HG02938 (cell line): Measurements from ENCODE around the gene FANCB.

ENCODE experiments used
- ATAC-seq: cut with Tn5 transposase; IDR thresholded peaks from one replicate; pipeline ENCODE4 v1.9.1; 2021; ENCODE audit warnings: mild to moderate bottlenecking, moderate library complexity; ENCODE audit not compliant: unreplicated experiment

The FANCB gene

GRCh38 chrX:14843666-14844065, 29.2 kb downstream of the FANCB start:
- no peak for ATAC-seq

DNA sequence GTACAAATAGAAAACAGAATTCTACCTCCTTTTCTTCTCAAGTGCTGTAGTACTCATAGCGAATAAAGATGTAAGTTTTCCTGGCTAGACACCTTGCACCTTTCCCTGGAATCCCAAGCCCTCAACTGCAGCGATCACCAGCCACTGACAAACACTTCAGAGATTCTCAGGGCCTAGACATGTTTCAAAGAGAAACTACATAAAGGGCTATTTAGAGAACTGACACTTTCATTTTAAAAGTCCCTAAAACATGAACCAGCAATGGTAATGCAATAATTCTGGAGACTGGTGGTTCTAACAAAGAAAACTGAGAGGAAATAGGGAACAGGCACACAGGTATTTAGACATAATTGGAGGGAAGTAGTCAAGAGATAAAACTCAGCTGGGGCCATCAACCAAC, 35.7 kb downstream of the FANCB start:
- ATAC-seq: no peak

GRCh38 chrX:14832586-14832985, 40.3 kb downstream of the FANCB start:
- no peak for ATAC-seq

DNA sequence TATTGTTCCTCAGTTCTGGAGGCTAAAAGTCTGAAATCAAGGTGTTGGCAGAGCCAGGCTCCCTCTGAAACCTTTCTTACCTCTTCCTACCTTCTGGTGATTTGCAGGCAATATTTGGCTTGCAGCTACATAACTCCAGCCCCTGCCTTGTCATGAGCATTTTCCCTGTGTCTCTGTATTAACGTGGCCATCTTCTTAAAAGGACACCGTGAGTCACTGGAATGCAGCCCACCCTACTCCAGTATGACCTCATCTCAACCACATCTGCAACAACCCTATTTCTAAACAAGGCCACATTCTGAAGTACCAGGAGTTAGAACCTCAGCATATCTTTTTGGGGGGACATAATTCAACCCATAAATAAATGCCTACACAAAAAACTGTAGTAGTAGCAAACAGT, 40.7 kb downstream of the FANCB start:
- no peak for ATAC-seq

GRCh38 chrX:14829643-14830042, 43.2 kb downstream of the FANCB start:
- ATAC-seq: no peak

DNA sequence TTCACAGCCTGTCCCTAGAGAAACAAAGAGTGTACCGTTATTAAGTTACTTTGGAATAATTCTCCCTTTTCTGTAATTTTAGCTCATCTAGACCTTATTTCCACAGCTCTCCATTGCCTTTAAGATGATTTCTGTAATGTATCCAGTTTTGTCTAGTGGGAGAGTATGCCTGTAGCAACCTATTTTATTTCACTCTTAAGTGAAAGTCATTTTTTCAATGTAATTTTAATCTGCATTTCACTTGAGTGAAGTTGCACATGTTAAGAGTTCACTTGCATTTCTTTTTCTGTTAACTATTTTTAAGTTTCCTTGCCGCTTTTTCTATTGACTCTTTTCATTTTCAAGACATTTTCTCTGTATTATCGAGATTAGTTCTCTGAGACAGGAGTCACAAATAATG, 46.5 kb downstream of the FANCB start:
- ATAC-seq: no peak

DNA sequence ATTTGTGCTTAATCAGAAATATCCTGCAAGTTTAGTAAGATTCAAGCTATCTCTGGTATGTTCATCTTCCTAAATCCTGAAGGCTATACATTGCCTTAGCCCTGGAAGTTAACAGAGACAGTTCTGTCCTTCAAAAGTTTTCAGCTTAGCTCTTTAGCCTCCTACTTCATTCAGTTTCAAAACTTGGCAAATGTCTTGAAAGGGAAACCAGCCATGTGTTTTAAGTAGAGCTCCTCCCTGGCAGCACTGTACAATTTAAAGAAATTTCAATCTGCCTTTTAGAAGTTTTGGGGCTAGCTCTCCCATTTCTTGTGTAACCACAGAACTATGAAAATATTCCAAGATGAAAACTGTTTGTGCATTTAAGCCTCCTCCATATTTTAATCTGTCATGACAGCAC, 47.0 kb downstream of the FANCB start:
- no peak for ATAC-seq

DNA sequence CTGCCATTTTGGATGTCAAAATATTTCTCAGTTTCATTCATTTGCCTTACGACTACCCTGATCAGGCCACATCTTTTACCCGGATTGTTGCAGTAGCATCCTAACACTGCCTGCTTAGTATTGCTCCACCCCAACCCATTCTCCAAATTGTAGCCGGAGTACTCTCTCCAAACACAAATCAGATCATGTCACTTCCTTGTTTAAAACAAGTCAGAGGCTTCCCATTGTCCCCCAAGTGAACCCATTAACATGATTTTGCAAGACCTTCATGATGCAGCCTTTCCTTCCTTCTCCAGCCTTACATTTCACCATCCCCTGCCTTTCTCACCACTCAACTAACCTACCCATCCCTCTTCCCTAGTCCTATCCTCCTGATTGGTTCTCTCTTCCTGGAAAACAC, 53.1 kb downstream of the FANCB start:
- no peak for ATAC-seq

GRCh38 chrX:14817571-14817970, 55.3 kb downstream of the FANCB start:
- ATAC-seq: no peak

DNA sequence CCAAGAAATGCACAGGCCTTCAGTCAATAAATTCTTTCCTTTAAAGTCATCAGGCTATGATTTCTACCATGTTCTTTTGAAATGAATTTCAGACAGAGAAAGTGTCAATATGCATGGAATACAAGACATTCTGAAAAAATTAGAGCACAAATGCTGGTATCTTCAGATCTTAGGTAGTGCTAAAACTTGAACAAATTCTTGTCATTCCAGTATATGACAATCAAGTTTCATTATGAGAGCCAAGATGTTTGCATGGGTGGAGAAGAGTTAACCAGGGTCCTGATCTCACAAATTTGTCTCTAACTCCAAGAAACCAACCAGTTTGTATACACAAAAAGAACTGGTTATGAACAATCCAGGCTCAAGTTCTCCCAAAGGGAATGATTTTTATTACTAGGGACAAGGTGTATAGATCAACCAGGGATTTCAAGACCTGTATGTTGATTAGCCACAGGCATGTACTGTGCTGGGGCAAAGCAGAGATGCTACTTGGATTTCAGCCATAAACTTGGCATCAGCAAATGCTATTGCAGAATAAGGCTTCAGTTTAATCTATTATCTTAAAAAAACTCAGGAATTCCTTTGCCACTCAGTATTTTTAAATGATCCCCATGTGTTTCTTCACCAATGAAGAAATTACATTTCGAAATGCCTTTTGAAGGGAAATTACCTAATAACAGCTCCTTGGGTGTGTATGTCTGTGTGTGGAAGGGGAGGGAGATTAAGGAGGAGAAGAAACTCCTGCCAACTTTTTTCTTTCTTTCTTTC, 69.7 kb downstream of the FANCB start:
- ATAC-seq: no peak

GRCh38 chrX:14801136-14801535, 71.7 kb downstream of the FANCB start:
- no peak for ATAC-seq

GRCh38 chrX:14798805-14799397, 74.0 kb downstream of the FANCB start:
- ATAC-seq: no peak
